Testis (tissue), 3 donors: ENCODE results near the gene MRM1. TPM values are rescaled to one million over a fixed set of nuclear protein-coding genes. Genes with fewer than 3 reads are reported as not detected.

Experiments
- DNase-seq: peaks from one replicate; pipeline ENCODE4 v3.0.0-alpha.2; 2019
- H3K27ac ChIP-seq, 2 donors: fragments of 200-600 bp; sonication (generic); one replicate each; pipeline ENCODE4 v1.5.1; 2019
- H3K27me3 ChIP-seq: fragments of 200-600 bp; sonication (generic); one replicate; pipeline ENCODE4 v1.5.1; 2019
- H3K36me3 ChIP-seq: fragments of 200-600 bp; sonication (generic); one replicate; pipeline ENCODE4 v1.5.1; 2017; ENCODE audit warnings: low read depth; ENCODE audit errors: missing control alignments
- H3K4me1 ChIP-seq: fragments of 200-600 bp; sonication (generic); one replicate; pipeline ENCODE4 v1.5.1; 2019
- H3K4me3 ChIP-seq, 2 donors: fragments of 200-600 bp; sonication (generic); one replicate each; pipeline ENCODE4 v1.5.1; 2017 to 2019
- H3K9me3 ChIP-seq: fragments of 200-600 bp; sonication (generic); one replicate; pipeline ENCODE4 v1.5.1; 2017
- CTCF ChIP-seq, 3 experiments: fragments of 450-650 bp in 2 of 3; fragments of 200-600 bp in 1 of 3; sonication (generic) in 1 of 3; IDR thresholded peaks; one replicate each; pipeline ENCODE4 v1.5.1; 2016 to 2019; ENCODE audit warnings: antibody characterized with exemption in 3 of 3, mild to moderate bottlenecking in 2 of 3, moderate library complexity in 1 of 3
- POLR2A ChIP-seq: fragments of 450-650 bp; IDR thresholded peaks from one replicate; pipeline ENCODE4 v1.6.1; 2017; ENCODE audit warnings: antibody characterized with exemption, mild to moderate bottlenecking, moderate library complexity
- WGBS, 2 donors: methylation state at CpG; one replicate each; pipeline ENCODE4 v1.1.5; 2018; 5-methylcytosine and 5-hydroxymethylcytosine counted together
- intact Hi-C: fragments of 100-400 bp; cut with DNase I; formaldehyde crosslinking; loops from one replicate; pipeline ENCODE4 v1.15.1; 2023; ENCODE audit warnings: low total_unique reads
- polyA plus RNA-seq: library from polyadenylated mRNA; stranded (reverse); fragments of 350-450 nt; fragmentation: Illumina TruSeq; extraction: RNeasy Lipid Tissue Mini Kit (QIAGEN cat#74804); gene quantifications from one replicate; pipeline ENCODE4 v1.2.3, GENCODE V29; 2014; ENCODE audit warnings: low read depth, low replicate concordance; ENCODE audit not compliant: insufficient read depth
- total RNA-seq, 2 donors: library from RNA; depleted of rRNA; stranded (reverse); fragments of >200 nt; gene quantifications; one replicate each; pipeline ENCODE4 v1.2.3, GENCODE V29; 2016

MRM1 gene
- total and polyA plus RNA-seq, 3 donors from 2014 or later, result 4.4 to 8.1 (median 7.6) TPM

GRCh38 chr17:36609498-36609862, 8.1 kb downstream of the MRM1 start:
- WGBS, 2 donors, result 72 to 79% methylated on average over 7 of the region's 7 CpGs
- intact Hi-C loops, result no loop called here
- H3K27ac ChIP-seq, result no peak overlapping the region
- no peak overlapping the region for H3K4me3 ChIP-seq
- no peak for TF ChIP-seq CTCF (IDR thresholded peaks at IDR 0.05)
- no peak for TF ChIP-seq POLR2A
- H3K9me3 ChIP-seq, result no peaks in the 10 kb centered on the region
- no peak for DNase-seq
- no peaks in the 10 kb centered on the region for H3K27me3 ChIP-seq
- no peaks in the 10 kb centered on the region for H3K36me3 ChIP-seq
- no peaks in the 10 kb centered on the region for H3K4me1 ChIP-seq

GRCh38 chr17:36610474-36610873, 9.1 kb downstream of the MRM1 start:
- Histone ChIP-seq H3K4me1 (no peaks in the 10 kb centered on the region), H3K4me3 (no peak overlapping the region), H3K9me3 (no peaks in the 10 kb centered on the region), H3K27ac (no peak overlapping the region), H3K27me3 (no peaks in the 10 kb centered on the region), H3K36me3 (no peaks in the 10 kb centered on the region)
- WGBS, 2 donors, result 64 to 85% methylated on average over 6 of the region's 6 CpGs
- no peak for TF ChIP-seq CTCF (IDR thresholded peaks at IDR 0.05)
- no peak for TF ChIP-seq POLR2A
- no peak for DNase-seq
- intact Hi-C loops, result no loop called here

- no peak overlapping the region for H3K27ac ChIP-seq
- DNase-seq, result no peak
- TF ChIP-seq POLR2A (no peak), CTCF (IDR thresholded peaks at IDR 0.05) (no peak)
- no peaks in the 10 kb centered on the region for H3K9me3 ChIP-seq
- intact Hi-C loops, result no loop called here
- no peaks in the 10 kb centered on the region for H3K4me1 ChIP-seq
- WGBS, 2 donors, result 84 to 95% methylated on average over 7 to 9 of the region's 9 CpGs
- no peak overlapping the region for H3K4me3 ChIP-seq
- H3K27me3 ChIP-seq, result no peaks in the 10 kb centered on the region
- H3K36me3 ChIP-seq, result no peaks in the 10 kb centered on the region
Measured at GRCh38 chr17:36611345-36612072, 10.1 kb downstream of the MRM1 start.

- no peaks in the 10 kb centered on the region for H3K27me3 ChIP-seq
- H3K27ac ChIP-seq, result no peak overlapping the region
- no peaks in the 10 kb centered on the region for H3K9me3 ChIP-seq
- no peak for DNase-seq
- TF ChIP-seq POLR2A (no peak), CTCF (IDR thresholded peaks at IDR 0.05) (no peak)
- intact Hi-C loops, result no loop called here
- H3K4me1 ChIP-seq, result no peaks in the 10 kb centered on the region
- no peak overlapping the region for H3K4me3 ChIP-seq
- WGBS, 2 donors, result 83 to 85% methylated on average over 3 of the region's 3 CpGs
- H3K36me3 ChIP-seq, result no peaks in the 10 kb centered on the region
Measured at GRCh38 chr17:36612323-36612722, 10.9 kb downstream of the MRM1 start.

- no peak overlapping the region for H3K4me3 ChIP-seq
- no peak for DNase-seq
- H3K27me3 ChIP-seq, result no peaks in the 10 kb centered on the region
- H3K9me3 ChIP-seq, result no peaks in the 10 kb centered on the region
- no peak overlapping the region for H3K27ac ChIP-seq
- TF ChIP-seq POLR2A (no peak), CTCF (IDR thresholded peaks at IDR 0.05) (no peak)
- H3K36me3 ChIP-seq, result no peaks in the 10 kb centered on the region
- H3K4me1 ChIP-seq, result no peaks in the 10 kb centered on the region
- intact Hi-C loops, result no loop called here
- 66 to 74% methylated on average over 4 of the region's 4 CpGs for WGBS, 2 donors
Measured at GRCh38 chr17:36613155-36613554, 11.8 kb downstream of the MRM1 start.
